Keratinocyte (primary cell): ENCODE measurements around the gene CENPO. TPM values are rescaled to one million over a fixed set of nuclear protein-coding genes. Genes with fewer than 3 reads are reported as not detected.

Experiments
- DNase-seq: peaks from one replicate; pipeline ENCODE4 v3.0.0-alpha.2; 2011; ENCODE audit warnings: low read depth, missing footprints, low spot score
- FAIRE-seq: peaks from 2 replicates; lab custom pipeline; 2011; peaks lifted over from hg19 to GRCh38; lab: Jason Lieb, UNC
- H2AFZ ChIP-seq: 2 replicates; pipeline ENCODE4 v1.6.0; 2012; ENCODE audit warnings: low read length, control low read depth, inconsistent platforms; ENCODE audit not compliant: control insufficient read depth
- H3K27ac ChIP-seq: 2 replicates; pipeline ENCODE4 v1.5.1; 2011; ENCODE audit warnings: low read length; ENCODE audit not compliant: control insufficient read depth, insufficient read depth
- H3K27me3 ChIP-seq: 3 replicates; pipeline ENCODE4 v1.6.0; 2011; ENCODE audit warnings: low read length; ENCODE audit not compliant: control insufficient read depth, insufficient read depth; ENCODE audit errors: extremely low read depth
- H3K36me3 ChIP-seq, 2 experiments: 2 replicates in 1 of 2; 3 replicates in 1 of 2; pipeline ENCODE4 v1.5.1; 2011; ENCODE audit warnings: low read length in 2 of 2, mild to moderate bottlenecking in 1 of 2; ENCODE audit not compliant: control insufficient read depth in 2 of 2, insufficient read depth in 2 of 2; ENCODE audit errors: extremely low read depth in 1 of 2
- H3K4me1 ChIP-seq: 3 replicates; pipeline ENCODE4 v1.5.1; 2011; ENCODE audit warnings: low read length; ENCODE audit not compliant: control insufficient read depth, insufficient read depth; ENCODE audit errors: extremely low read depth
- H3K4me2 ChIP-seq: 3 replicates; pipeline ENCODE4 v1.6.0; 2011; ENCODE audit warnings: low read depth, low read length; ENCODE audit not compliant: control insufficient read depth, insufficient read depth; ENCODE audit errors: extremely low read depth
- H3K4me3 ChIP-seq, 3 experiments: fragments of 200-600 bp in 1 of 3; sonication (generic) in 1 of 3; 2 replicates in 2 of 3; 3 replicates in 1 of 3; pipeline ENCODE4 v1.5.1; 2011 to 2016; ENCODE audit warnings: low read length in 3 of 3, mild to moderate bottlenecking in 3 of 3, control low read depth in 2 of 3, inconsistent platforms in 1 of 3, low read depth in 1 of 3, mixed read lengths in 1 of 3, mixed run types in 1 of 3, moderate library complexity in 1 of 3; ENCODE audit not compliant: control insufficient read depth in 2 of 3, insufficient read depth in 2 of 3; ENCODE audit errors: extremely low read depth in 1 of 3
- H3K79me2 ChIP-seq: 2 replicates; pipeline ENCODE4 v1.6.0; 2012; ENCODE audit warnings: low read length; ENCODE audit not compliant: control insufficient read depth, insufficient read depth
- H3K9ac ChIP-seq: 3 replicates; pipeline ENCODE4 v1.6.0; 2011; ENCODE audit warnings: low read length; ENCODE audit not compliant: control insufficient read depth, insufficient read depth; ENCODE audit errors: extremely low read depth
- H3K9me1 ChIP-seq: 3 replicates; pipeline ENCODE4 v1.6.0; 2011; ENCODE audit warnings: low read length; ENCODE audit not compliant: control insufficient read depth, insufficient read depth; ENCODE audit errors: extremely low read depth
- H3K9me3 ChIP-seq: 2 replicates; pipeline ENCODE4 v1.5.1; 2012; ENCODE audit warnings: low read depth, low read length; ENCODE audit not compliant: control insufficient read depth
- H4K20me1 ChIP-seq: 3 replicates; pipeline ENCODE4 v1.6.0; 2011; ENCODE audit warnings: low read length; ENCODE audit not compliant: control insufficient read depth, insufficient read depth; ENCODE audit errors: extremely low read depth
- EZH2 ChIP-seq: IDR thresholded peaks from one replicate; pipeline ENCODE4 v1.6.1; 2012; ENCODE audit warnings: inconsistent platforms, mild to moderate bottlenecking, low read length, moderate library complexity
- dilution Hi-C: fragments of 300-500 bp; cut with MboI; formaldehyde crosslinking; loops from one replicate; pipeline ENCODE4 v1.7.0; 2020; ENCODE audit warnings: low sequenced_read_pairs; ENCODE audit not compliant: extremely low pct_ligation_motif_present
- polyA plus RNA-seq, 5 experiments: library from polyadenylated mRNA; depleted of rRNA in 3 of 5; stranded (reverse) in 3 of 5; stranded (forward) in 1 of 5; unstranded in 1 of 5; fragments of >200 nt; gene quantifications; 1 replicate in 1 of 5; 2 replicates in 3 of 5; 3 replicates in 1 of 5; pipeline versions ENCODE4 v1.2.1 to v1.2.3, GENCODE V29; 2011 to 2012; ENCODE audit warnings: missing spikeins in 2 of 5, low read depth in 1 of 5, low replicate concordance in 1 of 5
- TF ChIP-seq, protein P1 (sequence below), 3 experiments: IDR thresholded peaks in 1 of 3; conservative IDR thresholded peaks in 1 of 3; optimal IDR thresholded peaks in 1 of 3; 2 replicates in 2 of 3; 3 replicates in 1 of 3; pipeline versions ENCODE3 to v1.5.1; 2011; ENCODE audit warnings: low read length in 3 of 3, mild to moderate bottlenecking in 3 of 3, moderate library complexity in 2 of 3, control low read depth in 1 of 3, inconsistent platforms in 1 of 3; ENCODE audit not compliant: insufficient read depth in 2 of 3; ENCODE audit errors: extremely low read depth in 1 of 3

Gene CENPO
- polyA plus RNA-seq, 1 donor (not counting 4 experiments of a cell fraction or from before 2014, with no cell fraction given): 12.1 TPM

DNA sequence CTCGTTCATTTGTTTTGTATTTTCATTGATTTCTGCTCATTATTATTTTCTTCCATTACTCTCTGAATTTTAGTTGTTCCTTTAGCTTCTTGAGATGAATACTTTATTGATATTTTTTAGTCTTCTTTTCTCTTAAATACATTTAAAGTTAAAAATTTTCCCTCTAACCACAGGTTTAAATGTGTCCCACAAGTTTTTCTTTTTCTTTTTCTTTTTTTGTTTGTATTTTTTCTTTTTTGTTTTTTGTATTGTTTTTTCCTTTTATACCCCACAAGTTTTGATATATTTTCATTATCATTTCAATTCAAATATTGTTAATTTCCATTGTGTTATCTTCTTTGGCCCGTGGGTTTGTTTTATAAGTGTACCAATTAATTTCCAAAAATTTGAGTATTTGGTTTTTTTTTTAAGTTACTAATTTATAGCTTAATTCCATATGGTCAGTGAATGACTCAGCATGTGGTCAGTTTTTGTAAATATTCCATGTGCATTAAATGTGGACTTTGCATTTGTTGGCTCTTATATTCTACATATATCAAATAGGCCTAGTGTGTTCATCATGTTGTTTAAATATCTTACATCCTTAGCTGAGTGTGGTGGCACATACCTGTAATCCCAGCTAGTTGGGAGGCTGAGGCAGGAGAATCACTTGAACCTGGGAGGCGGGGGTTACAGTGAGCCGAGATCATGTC lies 16.2 kb downstream of the CENPO start:
- Histone ChIP-seq H2AFZ (no peak overlapping the region), H4K20me1 (no peaks in the 10 kb centered on the region), H3K4me1 (peaks cover 5% of the 10 kb centered on the region), H3K27me3 (no peaks in the 10 kb centered on the region), H3K4me2 (no peak overlapping the region), H3K9me1 (no peaks in the 10 kb centered on the region), H3K9me3 (no peaks in the 10 kb centered on the region), H3K36me3 (peaks cover 0 to 3% of the 10 kb centered on the region in 2 experiments), H3K79me2 (peaks cover 64% of the 10 kb centered on the region), H3K9ac (no peak overlapping the region), H3K27ac (no peak overlapping the region), H3K4me3 (no peak overlapping the region)
- DNase-seq: no peak
- no peak for TF ChIP-seq EZH2
- TF ChIP-seq, protein P1, sequence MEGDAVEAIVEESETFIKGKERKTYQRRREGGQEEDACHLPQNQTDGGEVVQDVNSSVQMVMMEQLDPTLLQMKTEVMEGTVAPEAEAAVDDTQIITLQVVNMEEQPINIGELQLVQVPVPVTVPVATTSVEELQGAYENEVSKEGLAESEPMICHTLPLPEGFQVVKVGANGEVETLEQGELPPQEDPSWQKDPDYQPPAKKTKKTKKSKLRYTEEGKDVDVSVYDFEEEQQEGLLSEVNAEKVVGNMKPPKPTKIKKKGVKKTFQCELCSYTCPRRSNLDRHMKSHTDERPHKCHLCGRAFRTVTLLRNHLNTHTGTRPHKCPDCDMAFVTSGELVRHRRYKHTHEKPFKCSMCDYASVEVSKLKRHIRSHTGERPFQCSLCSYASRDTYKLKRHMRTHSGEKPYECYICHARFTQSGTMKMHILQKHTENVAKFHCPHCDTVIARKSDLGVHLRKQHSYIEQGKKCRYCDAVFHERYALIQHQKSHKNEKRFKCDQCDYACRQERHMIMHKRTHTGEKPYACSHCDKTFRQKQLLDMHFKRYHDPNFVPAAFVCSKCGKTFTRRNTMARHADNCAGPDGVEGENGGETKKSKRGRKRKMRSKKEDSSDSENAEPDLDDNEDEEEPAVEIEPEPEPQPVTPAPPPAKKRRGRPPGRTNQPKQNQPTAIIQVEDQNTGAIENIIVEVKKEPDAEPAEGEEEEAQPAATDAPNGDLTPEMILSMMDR (optimal IDR thresholded peaks at IDR 0.05 in 1 of 3, IDR thresholded peaks at IDR 0.05 in 1 of 3, conservative IDR thresholded peaks at IDR 0.05 in 1 of 3; ENCODE audit: extremely low read depth in 1 of 3, insufficient read depth in 2 of 3, low read length in 3 of 3): no peak
- dilution Hi-C loops: no loop called here
- no peak for FAIRE-seq

DNA sequence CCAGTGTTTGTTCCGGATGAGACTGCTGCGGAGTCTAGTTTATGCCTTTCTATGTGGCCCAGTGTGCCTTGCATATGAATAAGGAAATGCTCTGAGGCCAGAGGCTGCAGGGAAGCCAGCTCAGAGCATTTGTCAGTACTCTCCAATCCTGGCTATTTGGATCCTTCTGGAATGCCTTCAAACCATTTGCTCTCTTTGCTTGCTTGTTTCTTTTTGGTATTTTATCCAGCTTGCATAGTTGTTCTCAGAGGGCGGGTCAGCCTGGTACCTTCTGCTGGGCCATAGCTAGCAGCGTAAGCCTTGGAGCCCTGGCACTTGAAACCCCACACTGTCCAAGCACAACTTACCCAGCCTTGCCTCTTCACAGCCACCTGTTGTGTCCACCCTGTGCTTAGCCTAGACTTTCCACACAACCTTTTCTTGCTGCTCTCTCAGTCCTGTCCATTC lies 20.5 kb downstream of the CENPO start:
- H2AFZ ChIP-seq: no peak overlapping the region
- DNase-seq (no peak), FAIRE-seq (no peak)
- H3K79me2 ChIP-seq: peaks cover 43% of the 10 kb centered on the region
- no peaks in the 10 kb centered on the region for H3K9me3 ChIP-seq
- peaks cover 5 to 9% of the 10 kb centered on the region in 2 experiments for H3K36me3 ChIP-seq
- H3K4me3 ChIP-seq: no peak overlapping the region
- no peak overlapping the region for H3K4me2 ChIP-seq
- no peak overlapping the region for H3K9ac ChIP-seq
- no peaks in the 10 kb centered on the region for H3K4me1 ChIP-seq
- H3K27me3 ChIP-seq: no peaks in the 10 kb centered on the region
- H3K27ac ChIP-seq: no peak overlapping the region
- TF ChIP-seq EZH2: no peak
- TF ChIP-seq, protein P1 (optimal IDR thresholded peaks at IDR 0.05 in 1 of 3, IDR thresholded peaks at IDR 0.05 in 1 of 3, conservative IDR thresholded peaks at IDR 0.05 in 1 of 3; ENCODE audit: extremely low read depth in 1 of 3, insufficient read depth in 2 of 3, low read length in 3 of 3): no peak
- H4K20me1 ChIP-seq: no peaks in the 10 kb centered on the region
- no peaks in the 10 kb centered on the region for H3K9me1 ChIP-seq
- dilution Hi-C loops: no loop called here
